GM12865 (cell line): Measurements from ENCODE around the gene ZNF154.

ENCODE experiments used
- DNase-seq: peaks from one replicate; pipeline ENCODE4 v3.0.0; 2010; ENCODE audit warnings: low read depth
- H3K4me3 ChIP-seq: 2 replicates; pipeline ENCODE4 v1.5.1; 2011; ENCODE audit warnings: mild to moderate bottlenecking, low read depth, low read length, control low read depth
- CTCF ChIP-seq: IDR thresholded peaks from 2 replicates; pipeline ENCODE4 v1.5.1; 2011; ENCODE audit warnings: low read length, control low read depth, low read depth, inconsistent platforms; ENCODE audit not compliant: insufficient read depth; ENCODE audit errors: missing control alignments

Gene ZNF154

DNA sequence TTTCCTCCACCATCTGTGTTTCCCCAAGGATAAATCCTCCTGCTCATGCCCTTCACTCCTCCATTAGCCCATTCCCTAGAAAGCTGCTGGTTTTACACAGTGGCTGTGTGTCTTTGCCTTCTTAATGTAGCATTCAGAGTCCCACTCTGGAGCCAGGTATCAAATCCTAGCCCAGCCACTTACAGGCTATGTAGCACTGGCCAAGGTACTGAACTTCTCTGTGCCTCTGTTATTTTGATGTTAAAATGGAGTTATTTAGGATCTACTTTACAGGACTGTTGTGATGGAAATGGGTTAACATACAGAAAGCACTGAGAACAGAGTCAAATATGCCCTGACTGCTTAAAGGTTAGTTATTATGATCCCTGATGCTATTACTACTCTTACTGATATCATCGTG lies 41.8 kb downstream of the ZNF154 start:
- DNase-seq, result no peak
- H3K4me3 ChIP-seq, result no peak overlapping the region
- no peak for TF ChIP-seq CTCF

DNA sequence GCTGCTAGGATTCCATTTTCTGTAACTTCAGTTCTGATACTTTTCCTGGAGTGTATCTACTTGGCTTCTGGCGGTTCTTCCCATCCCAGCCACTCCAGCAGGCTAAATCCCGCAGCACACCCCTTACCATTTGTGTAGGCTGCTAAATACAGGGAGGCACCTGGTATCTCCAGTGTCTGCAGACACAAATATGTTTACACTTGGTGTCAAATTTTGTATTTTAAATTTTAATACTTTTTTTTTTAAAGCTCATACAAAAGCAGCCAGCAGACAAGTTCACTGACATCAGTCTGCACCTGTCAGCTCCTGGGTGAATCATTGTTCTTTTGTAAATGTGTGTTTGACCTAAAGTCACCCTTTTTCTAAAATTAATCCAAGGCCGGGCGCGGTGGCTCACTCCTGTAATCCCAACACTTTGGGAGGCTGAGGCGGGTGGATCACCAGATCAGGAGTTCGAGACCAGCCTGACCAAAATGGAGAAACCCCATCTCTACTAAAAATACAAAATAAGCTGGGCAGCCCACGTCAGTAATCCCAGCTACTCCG lies 43.7 kb downstream of the ZNF154 start:
- no peak overlapping the region for H3K4me3 ChIP-seq
- no peak for TF ChIP-seq CTCF
- DNase-seq, result no peak

DNA sequence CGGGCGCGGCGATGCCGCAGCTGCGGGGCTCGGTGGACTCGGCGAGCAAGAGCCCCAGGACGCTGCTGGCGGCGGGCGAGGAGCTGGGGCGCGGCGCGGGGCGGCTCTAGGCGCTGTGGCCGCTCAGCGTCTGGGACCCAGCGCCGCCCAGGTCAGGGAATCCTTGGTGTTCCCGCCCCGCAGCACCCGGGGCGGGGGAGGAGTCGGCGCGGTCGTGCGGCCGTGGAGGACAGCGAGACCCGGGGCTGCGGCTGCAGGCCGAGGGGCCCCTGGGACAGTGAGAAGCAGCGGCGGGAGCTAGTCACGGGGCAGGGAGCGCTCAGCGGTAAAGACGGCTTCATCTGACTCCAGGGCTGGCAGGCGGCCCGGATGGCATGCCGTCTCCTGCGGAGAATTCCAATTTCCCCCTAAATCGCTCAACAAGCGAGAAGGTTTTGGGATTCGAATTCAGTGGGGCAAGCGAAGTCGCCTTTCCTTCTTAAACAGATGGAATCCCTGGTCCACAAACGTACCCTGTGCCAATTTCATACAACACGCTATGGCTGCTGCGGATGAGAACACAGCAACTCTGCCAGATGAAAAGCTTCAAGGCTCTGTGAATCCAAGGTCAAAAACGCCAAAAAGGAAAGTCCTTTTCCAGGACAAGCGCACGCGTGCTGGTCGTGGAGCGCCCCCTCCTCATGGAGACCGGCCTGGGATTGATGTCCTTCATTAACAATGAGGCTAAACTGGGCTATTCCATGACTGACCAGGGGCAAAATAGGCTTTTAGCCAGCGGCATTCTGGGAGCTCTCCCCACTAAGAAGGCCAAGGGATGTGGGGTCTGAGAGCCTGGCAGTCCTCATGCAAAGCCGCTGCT lies 44.5 kb downstream of the ZNF154 start:
- no peak for DNase-seq
- H3K4me3 ChIP-seq, result peak overlapping the region; percentile 42
- no peak for TF ChIP-seq CTCF

- H3K4me3 ChIP-seq, result no peak overlapping the region
- no peak for TF ChIP-seq CTCF
- no peak for DNase-seq
These were observed 52.7 kb downstream of the ZNF154 start for GRCh38 chr19:57656346-57656745.

GRCh38 chr19:57655443-57655842 lies 53.6 kb downstream of the ZNF154 start:
- DNase-seq, result no peak
- no peak for TF ChIP-seq CTCF
- H3K4me3 ChIP-seq, result no peak overlapping the region

DNA sequence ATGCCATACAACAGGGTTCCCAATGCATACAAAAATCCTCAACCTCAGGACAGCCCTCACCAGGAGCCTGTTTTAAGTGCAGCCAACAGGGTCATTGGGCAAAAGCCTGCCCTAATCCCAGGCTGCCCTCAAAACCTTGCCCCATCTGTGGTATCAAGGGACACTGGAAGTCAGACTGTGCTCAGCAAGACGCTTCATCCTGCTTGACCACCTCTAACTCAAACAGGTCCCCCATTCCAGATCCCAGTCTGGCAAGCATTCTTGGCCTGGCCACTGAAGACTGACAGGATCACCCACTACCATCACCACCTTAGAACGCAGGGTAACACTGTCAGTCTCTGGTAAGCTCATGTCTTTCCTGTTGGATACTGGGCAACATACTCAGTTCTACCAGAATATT lies 55.3 kb downstream of the ZNF154 start:
- TF ChIP-seq CTCF, result no peak
- no peak overlapping the region for H3K4me3 ChIP-seq
- no peak for DNase-seq

GRCh38 chr19:57651654-57651996 lies 57.4 kb downstream of the ZNF154 start:
- TF ChIP-seq CTCF, result no peak
- DNase-seq, result no peak
- no peak overlapping the region for H3K4me3 ChIP-seq
